Progenitor cell of endocrine pancreas (in vitro differentiated cells): ENCODE data around the gene SERPINI1. TPM values are rescaled to one million over a fixed set of nuclear protein-coding genes. Genes with fewer than 3 reads are reported as not detected.

Experiments
- DNase-seq: peaks from one replicate; pipeline ENCODE4 v3.0.0; 2021; ENCODE audit warnings: low spot score; ENCODE audit not compliant: unreplicated experiment
- H3K27ac Mint-ChIP-seq: 2 replicates; pipeline ENCODE4 v1.8.0; 2021; ENCODE audit warnings: mild to moderate bottlenecking, moderate library complexity, mixed read lengths
- H3K27me3 Mint-ChIP-seq: 2 replicates; pipeline ENCODE4 v1.8.0; 2021; ENCODE audit warnings: mixed read lengths
- H3K36me3 Mint-ChIP-seq: 2 replicates; pipeline ENCODE4 v1.8.0; 2022; ENCODE audit warnings: mixed read lengths; ENCODE audit not compliant: insufficient read depth
- H3K4me1 Mint-ChIP-seq: 2 replicates; pipeline ENCODE4 v1.8.0; 2021; ENCODE audit warnings: low read depth, mixed read lengths
- H3K4me3 Mint-ChIP-seq: 2 replicates; pipeline ENCODE4 v1.8.0; 2021; ENCODE audit warnings: low read depth, mild to moderate bottlenecking, moderate library complexity, mixed read lengths
- H3K9me3 Mint-ChIP-seq: 2 replicates; pipeline ENCODE4 v1.8.0; 2021; ENCODE audit warnings: low read depth, mixed read lengths
- CTCF ChIP-seq: fragments of 200-600 bp; sonication (generic); IDR thresholded peaks from one replicate; pipeline ENCODE4 v1.5.0; 2021; ENCODE audit warnings: antibody characterized with exemption, mild to moderate bottlenecking; ENCODE audit not compliant: unreplicated experiment
- total RNA-seq: library from RNA; stranded (reverse); gene quantifications from 2 replicates; pipeline ENCODE4 v1.2.1, GENCODE V29; 2021

Gene SERPINI1
- total RNA-seq, 1 donor from 2014 or later, result 10.7 TPM

GRCh38 chr3:167714871-167715270 is 20.6 kb upstream of the SERPINI1 start:
- H3K27ac Mint-ChIP-seq, result no peak overlapping the region
- peaks cover 30% of the 10 kb centered on the region for H3K9me3 Mint-ChIP-seq
- no peaks in the 10 kb centered on the region for H3K4me1 Mint-ChIP-seq
- TF ChIP-seq CTCF, result no peak
- H3K36me3 Mint-ChIP-seq, result peaks cover 80% of the 10 kb centered on the region
- DNase-seq, result no peak
- no peak overlapping the region for H3K4me3 Mint-ChIP-seq
- H3K27me3 Mint-ChIP-seq, result no peaks in the 10 kb centered on the region

GRCh38 chr3:167716920-167717319 is 18.6 kb upstream of the SERPINI1 start:
- Mint-ChIP-seq H3K9me3 (peaks cover 30% of the 10 kb centered on the region), H3K27me3 (no peaks in the 10 kb centered on the region), H3K4me1 (no peaks in the 10 kb centered on the region), H3K4me3 (no peak overlapping the region), H3K27ac (no peak overlapping the region), H3K36me3 (peaks cover 70% of the 10 kb centered on the region)
- DNase-seq, result no peak
- no peak for TF ChIP-seq CTCF

- peaks cover 56% of the 10 kb centered on the region for H3K36me3 Mint-ChIP-seq
- no peak for DNase-seq
- H3K27ac Mint-ChIP-seq, result no peak overlapping the region
- peaks cover 21% of the 10 kb centered on the region for H3K9me3 Mint-ChIP-seq
- no peak for TF ChIP-seq CTCF
- peaks cover 4% of the 10 kb centered on the region for H3K4me1 Mint-ChIP-seq
- no peak overlapping the region for H3K4me3 Mint-ChIP-seq
- no peaks in the 10 kb centered on the region for H3K27me3 Mint-ChIP-seq
These were observed 16.9 kb upstream of the SERPINI1 start for GRCh38 chr3:167718582-167718981.

- H3K9me3 Mint-ChIP-seq, result no peaks in the 10 kb centered on the region
These were observed 12.5 kb upstream of the SERPINI1 start for GRCh38 chr3:167723025-167723512.

GRCh38 chr3:167723872-167724271 is 11.6 kb upstream of the SERPINI1 start:
- no peak for DNase-seq
- Mint-ChIP-seq H3K4me3 (no peak overlapping the region), H3K27ac (no peak overlapping the region), H3K27me3 (no peaks in the 10 kb centered on the region), H3K4me1 (peaks cover 30% of the 10 kb centered on the region), H3K9me3 (no peaks in the 10 kb centered on the region), H3K36me3 (peaks cover 12% of the 10 kb centered on the region)
- TF ChIP-seq CTCF, result no peak

More at GRCh38 chr3:167723025-167723512, 12.5 kb upstream of the SERPINI1 start:
- H3K27me3 Mint-ChIP-seq, result no peaks in the 10 kb centered on the region
- H3K36me3 Mint-ChIP-seq, result peaks cover 20% of the 10 kb centered on the region
- no peak for TF ChIP-seq CTCF
- H3K4me3 Mint-ChIP-seq, result no peak overlapping the region
- peaks cover 22% of the 10 kb centered on the region for H3K4me1 Mint-ChIP-seq
- DNase-seq, result no peak
- peak overlapping the region; percentile 27 for H3K27ac Mint-ChIP-seq
